ENCODE measurements around the gene RAD51AP1. TPM values are rescaled to one million over a fixed set of nuclear protein-coding genes. Genes with fewer than 3 reads are reported as not detected.

Gene RAD51AP1
- total RNA-seq, 4 donors from 2014 or later: 0.61 to 2.7 (median 1.5) TPM

DNA sequence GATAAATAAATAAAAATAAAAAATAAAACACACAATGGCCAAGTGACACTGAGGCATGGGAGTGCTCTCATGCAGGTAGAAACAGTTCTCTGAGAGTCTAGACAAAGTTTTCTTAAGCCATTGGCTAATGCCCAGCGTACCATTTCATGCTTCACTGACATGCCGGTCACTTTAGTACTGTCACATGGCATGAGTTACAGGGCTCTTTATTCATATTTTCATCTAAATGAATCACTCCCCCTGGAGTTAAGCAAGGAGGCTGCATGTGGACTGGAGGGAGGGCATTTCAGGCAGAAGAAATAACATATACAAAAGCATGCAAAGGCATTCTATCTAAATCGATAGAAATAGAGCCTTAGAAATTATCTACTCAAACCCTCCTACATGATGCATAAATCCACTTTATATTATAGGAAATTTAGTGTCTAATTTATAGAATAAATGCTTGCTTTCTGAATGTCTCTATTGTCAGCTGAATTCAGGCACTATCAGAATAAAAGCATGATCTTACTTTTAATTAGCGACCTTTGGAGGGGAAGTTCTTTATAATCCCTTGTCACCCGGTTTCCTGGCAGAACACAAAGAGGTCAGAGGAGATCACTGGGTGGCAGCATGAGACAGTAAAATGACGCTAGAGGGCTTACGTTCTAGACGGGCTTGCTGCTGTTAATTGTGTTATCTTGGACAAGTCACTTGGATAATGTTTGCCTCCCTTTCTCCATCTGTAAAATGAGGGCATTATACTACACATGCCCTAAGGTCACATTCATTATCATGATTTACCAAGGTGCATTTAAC, 40.8 kb downstream of the RAD51AP1 start:
- H3K4me3 ChIP-seq (ENCODE audit: low read depth, poor library complexity, severe bottlenecking): no peak overlapping the region
- intact Hi-C loops (cut with DNase I; ENCODE audit: low total_unique reads): no loop called here
- 28 to 41% methylated on average over 8 of the region's 8 CpGs for WGBS, 2 donors
- no peak for DNase-seq (ENCODE audit: low spot score in 2 of 2)
- TF ChIP-seq POLR2A (IDR thresholded peaks at IDR 0.05): no peak
- TF ChIP-seq, protein P1, sequence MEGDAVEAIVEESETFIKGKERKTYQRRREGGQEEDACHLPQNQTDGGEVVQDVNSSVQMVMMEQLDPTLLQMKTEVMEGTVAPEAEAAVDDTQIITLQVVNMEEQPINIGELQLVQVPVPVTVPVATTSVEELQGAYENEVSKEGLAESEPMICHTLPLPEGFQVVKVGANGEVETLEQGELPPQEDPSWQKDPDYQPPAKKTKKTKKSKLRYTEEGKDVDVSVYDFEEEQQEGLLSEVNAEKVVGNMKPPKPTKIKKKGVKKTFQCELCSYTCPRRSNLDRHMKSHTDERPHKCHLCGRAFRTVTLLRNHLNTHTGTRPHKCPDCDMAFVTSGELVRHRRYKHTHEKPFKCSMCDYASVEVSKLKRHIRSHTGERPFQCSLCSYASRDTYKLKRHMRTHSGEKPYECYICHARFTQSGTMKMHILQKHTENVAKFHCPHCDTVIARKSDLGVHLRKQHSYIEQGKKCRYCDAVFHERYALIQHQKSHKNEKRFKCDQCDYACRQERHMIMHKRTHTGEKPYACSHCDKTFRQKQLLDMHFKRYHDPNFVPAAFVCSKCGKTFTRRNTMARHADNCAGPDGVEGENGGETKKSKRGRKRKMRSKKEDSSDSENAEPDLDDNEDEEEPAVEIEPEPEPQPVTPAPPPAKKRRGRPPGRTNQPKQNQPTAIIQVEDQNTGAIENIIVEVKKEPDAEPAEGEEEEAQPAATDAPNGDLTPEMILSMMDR (IDR thresholded peaks at IDR 0.05): no peak

- no peak overlapping the region for H3K4me3 ChIP-seq (ENCODE audit: low read depth, poor library complexity, severe bottlenecking)
- DNase-seq (ENCODE audit: low spot score in 2 of 2): no peak
- 53 to 56% methylated on average over 3 of the region's 3 CpGs for WGBS, 2 donors
- intact Hi-C loops (cut with DNase I; ENCODE audit: low total_unique reads): no loop called here
- TF ChIP-seq, protein P1 (IDR thresholded peaks at IDR 0.05): no peak
- no peak for TF ChIP-seq POLR2A (IDR thresholded peaks at IDR 0.05)
These were observed 41.6 kb downstream of the RAD51AP1 start for GRCh38 chr12:4580281-4580688.

GRCh38 chr12:4584281-4584680, 45.6 kb downstream of the RAD51AP1 start:
- TF ChIP-seq POLR2A (IDR thresholded peaks at IDR 0.05): no peak
- TF ChIP-seq, protein P1 (IDR thresholded peaks at IDR 0.05): no peak
- DNase-seq (ENCODE audit: low spot score in 2 of 2): no peak
- 79 to 82% methylated on average over 6 of the region's 6 CpGs for WGBS, 2 donors
- no peak overlapping the region for H3K4me3 ChIP-seq (ENCODE audit: low read depth, poor library complexity, severe bottlenecking)
- intact Hi-C loops (cut with DNase I; ENCODE audit: low total_unique reads): no loop called here

GRCh38 chr12:4584896-4585295, 46.2 kb downstream of the RAD51AP1 start:
- peak in 1 of 2 donors; percentile 77 for DNase-seq (ENCODE audit: low spot score in 2 of 2)
- no peak for TF ChIP-seq POLR2A (IDR thresholded peaks at IDR 0.05)
- TF ChIP-seq, protein P1 (IDR thresholded peaks at IDR 0.05): no peak
- 83 to 84% methylated on average over 7 of the region's 7 CpGs for WGBS, 2 donors
- intact Hi-C loops (cut with DNase I; ENCODE audit: low total_unique reads): no loop called here
- no peak overlapping the region for H3K4me3 ChIP-seq (ENCODE audit: low read depth, poor library complexity, severe bottlenecking)

GRCh38 chr12:4586500-4586899, 47.8 kb downstream of the RAD51AP1 start:
- TF ChIP-seq, protein P1 (IDR thresholded peaks at IDR 0.05): no peak
- no peak for TF ChIP-seq POLR2A (IDR thresholded peaks at IDR 0.05)
- intact Hi-C loops (cut with DNase I; ENCODE audit: low total_unique reads): no loop called here
- no peak for DNase-seq (ENCODE audit: low spot score in 2 of 2)
- no peak overlapping the region for H3K4me3 ChIP-seq (ENCODE audit: low read depth, poor library complexity, severe bottlenecking)
- 39 to 40% methylated on average over 5 of the region's 5 CpGs for WGBS, 2 donors

Data from lower leg skin (tissue), 4 donors.